Liver (tissue), 3 donors: ENCODE results near the gene NT5M.

Experiments used
- CTCF ChIP-seq: fragments of 150-350 bp; IDR thresholded peaks from 2 replicates; pipeline ENCODE4 v1.5.1; 2017; ENCODE audit warnings: improper control_type of control experiment, low read depth, low read length; ENCODE audit not compliant: missing input control
- EGR1 ChIP-seq, 2 donors: IDR thresholded peaks; 2 replicates each; pipeline ENCODE4 v1.6.1; 2016 to 2018; ENCODE audit warnings: antibody characterized with exemption in 2 of 2, low read depth in 2 of 2
- GABPA ChIP-seq, 2 donors: IDR thresholded peaks in 1 of 2; conservative IDR thresholded peaks in 1 of 2; 2 replicates each; pipeline ENCODE4 v1.6.1; 2016; ENCODE audit warnings: antibody characterized with exemption in 2 of 2, mild to moderate bottlenecking in 1 of 2, moderate library complexity in 1 of 2
- HNF4G ChIP-seq: IDR thresholded peaks from 2 replicates; pipeline ENCODE4 v1.6.1; 2016; ENCODE audit warnings: antibody characterized with exemption
- JUND ChIP-seq, 2 donors: IDR thresholded peaks; 2 replicates each; pipeline ENCODE4 v1.6.1; 2016; ENCODE audit warnings: antibody characterized with exemption in 2 of 2
- RAD21 ChIP-seq, 2 donors: IDR thresholded peaks; 2 replicates each; pipeline ENCODE4 v1.6.1; 2016; ENCODE audit warnings: antibody characterized with exemption in 2 of 2, mild to moderate bottlenecking in 2 of 2
- RXRA ChIP-seq, 2 donors: IDR thresholded peaks; 2 replicates each; pipeline ENCODE4 v1.6.1; 2017 to 2018; ENCODE audit warnings: antibody characterized with exemption in 2 of 2, mild to moderate bottlenecking in 1 of 2
- SP1 ChIP-seq: IDR thresholded peaks from 2 replicates; pipeline ENCODE4 v1.6.1; 2018; ENCODE audit warnings: antibody characterized with exemption, mild to moderate bottlenecking
- TAF1 ChIP-seq: conservative IDR thresholded peaks from 2 replicates; pipeline ENCODE4 v1.6.1; 2016; ENCODE audit warnings: antibody characterized with exemption, mild to moderate bottlenecking
- YY1 ChIP-seq: IDR thresholded peaks from 2 replicates; pipeline ENCODE4 v1.6.1; 2016; ENCODE audit warnings: antibody characterized with exemption, mild to moderate bottlenecking
- ZBTB33 ChIP-seq: IDR thresholded peaks from 2 replicates; pipeline ENCODE4 v1.6.1; 2016; ENCODE audit warnings: antibody characterized with exemption
- TF ChIP-seq, protein P1 (sequence below): IDR thresholded peaks from 2 replicates; pipeline ENCODE4 v1.6.1; 2016; ENCODE audit warnings: antibody characterized with exemption
- TF ChIP-seq, protein P2 (sequence below): IDR thresholded peaks from 2 replicates; pipeline ENCODE4 v1.6.1; 2016; ENCODE audit warnings: antibody characterized with exemption, mild to moderate bottlenecking
- TF ChIP-seq, protein P3 (sequence below): IDR thresholded peaks from 2 replicates; pipeline ENCODE4 v1.6.1; 2016; ENCODE audit warnings: antibody characterized with exemption
- donor health status: healthy.
- donor health status: healthy.

DNA sequence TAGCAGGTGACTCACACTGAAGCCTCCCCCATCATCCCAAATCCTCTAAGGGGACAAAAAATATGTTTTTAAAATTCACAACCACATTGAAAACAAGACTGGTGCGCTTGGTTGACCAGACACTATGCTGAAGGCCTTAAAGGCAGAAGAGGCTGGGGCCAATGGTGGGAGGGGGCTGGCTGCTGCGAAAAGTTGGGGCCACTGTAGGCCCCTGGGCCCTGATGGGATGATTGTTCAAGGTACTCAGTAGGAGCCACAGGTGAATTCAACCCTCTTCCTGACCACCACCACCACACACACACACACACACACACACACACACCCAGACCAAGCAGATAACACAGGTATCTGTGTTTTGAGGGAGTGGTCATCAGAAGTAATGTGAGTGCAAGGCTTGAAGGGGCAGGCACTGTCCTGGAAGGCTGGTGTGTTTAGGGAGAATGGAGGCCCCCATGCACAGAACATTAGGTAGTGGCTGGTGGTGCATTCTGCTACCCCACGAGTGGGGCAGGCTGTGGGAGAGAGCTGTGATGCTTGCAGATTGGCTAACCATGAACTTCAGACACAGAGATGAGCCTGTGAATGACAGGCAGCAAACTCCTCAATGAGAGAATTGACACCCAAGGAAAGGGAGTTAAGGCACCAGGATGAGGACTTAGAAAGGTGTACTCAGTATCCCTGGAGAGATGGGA, 55.0 kb downstream of the NT5M start:
- TF ChIP-seq, protein P1, sequence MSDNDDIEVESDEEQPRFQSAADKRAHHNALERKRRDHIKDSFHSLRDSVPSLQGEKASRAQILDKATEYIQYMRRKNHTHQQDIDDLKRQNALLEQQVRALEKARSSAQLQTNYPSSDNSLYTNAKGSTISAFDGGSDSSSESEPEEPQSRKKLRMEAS, result no peak
- TF ChIP-seq CTCF (no peak), ZBTB33 (no peak), JUND (IDR thresholded peaks at IDR 0.05) (no peak), RAD21 (IDR thresholded peaks at IDR 0.05) (no peak), TAF1 (no peak), YY1 (no peak), HNF4G (no peak), EGR1 (IDR thresholded peaks at IDR 0.05; ENCODE audit: low read depth in 2 of 2) (no peak), SP1 (no peak), RXRA (IDR thresholded peaks at IDR 0.05) (no peak), GABPA (IDR thresholded peaks at IDR 0.05 in 1 of 2, conservative IDR thresholded peaks at IDR 0.05 in 1 of 2) (no peak)
- TF ChIP-seq, protein P2, sequence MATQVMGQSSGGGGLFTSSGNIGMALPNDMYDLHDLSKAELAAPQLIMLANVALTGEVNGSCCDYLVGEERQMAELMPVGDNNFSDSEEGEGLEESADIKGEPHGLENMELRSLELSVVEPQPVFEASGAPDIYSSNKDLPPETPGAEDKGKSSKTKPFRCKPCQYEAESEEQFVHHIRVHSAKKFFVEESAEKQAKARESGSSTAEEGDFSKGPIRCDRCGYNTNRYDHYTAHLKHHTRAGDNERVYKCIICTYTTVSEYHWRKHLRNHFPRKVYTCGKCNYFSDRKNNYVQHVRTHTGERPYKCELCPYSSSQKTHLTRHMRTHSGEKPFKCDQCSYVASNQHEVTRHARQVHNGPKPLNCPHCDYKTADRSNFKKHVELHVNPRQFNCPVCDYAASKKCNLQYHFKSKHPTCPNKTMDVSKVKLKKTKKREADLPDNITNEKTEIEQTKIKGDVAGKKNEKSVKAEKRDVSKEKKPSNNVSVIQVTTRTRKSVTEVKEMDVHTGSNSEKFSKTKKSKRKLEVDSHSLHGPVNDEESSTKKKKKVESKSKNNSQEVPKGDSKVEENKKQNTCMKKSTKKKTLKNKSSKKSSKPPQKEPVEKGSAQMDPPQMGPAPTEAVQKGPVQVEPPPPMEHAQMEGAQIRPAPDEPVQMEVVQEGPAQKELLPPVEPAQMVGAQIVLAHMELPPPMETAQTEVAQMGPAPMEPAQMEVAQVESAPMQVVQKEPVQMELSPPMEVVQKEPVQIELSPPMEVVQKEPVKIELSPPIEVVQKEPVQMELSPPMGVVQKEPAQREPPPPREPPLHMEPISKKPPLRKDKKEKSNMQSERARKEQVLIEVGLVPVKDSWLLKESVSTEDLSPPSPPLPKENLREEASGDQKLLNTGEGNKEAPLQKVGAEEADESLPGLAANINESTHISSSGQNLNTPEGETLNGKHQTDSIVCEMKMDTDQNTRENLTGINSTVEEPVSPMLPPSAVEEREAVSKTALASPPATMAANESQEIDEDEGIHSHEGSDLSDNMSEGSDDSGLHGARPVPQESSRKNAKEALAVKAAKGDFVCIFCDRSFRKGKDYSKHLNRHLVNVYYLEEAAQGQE, result no peak
- TF ChIP-seq, protein P3, sequence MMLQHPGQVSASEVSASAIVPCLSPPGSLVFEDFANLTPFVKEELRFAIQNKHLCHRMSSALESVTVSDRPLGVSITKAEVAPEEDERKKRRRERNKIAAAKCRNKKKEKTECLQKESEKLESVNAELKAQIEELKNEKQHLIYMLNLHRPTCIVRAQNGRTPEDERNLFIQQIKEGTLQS, result no peak
